HK-2 (cell line): ENCODE measurements around the gene CRAMP1.
"Not testable (repeated sequence)": the region's sequence is repeated elsewhere in the genome, so short reads cannot be mapped to it uniquely, and the experiment has no call there.

Source experiments
- DNase-seq: peaks from one replicate; pipeline ENCODE4 v3.0.0-alpha.2; 2018; ENCODE audit not compliant: unreplicated experiment

Gene CRAMP1, protein sequence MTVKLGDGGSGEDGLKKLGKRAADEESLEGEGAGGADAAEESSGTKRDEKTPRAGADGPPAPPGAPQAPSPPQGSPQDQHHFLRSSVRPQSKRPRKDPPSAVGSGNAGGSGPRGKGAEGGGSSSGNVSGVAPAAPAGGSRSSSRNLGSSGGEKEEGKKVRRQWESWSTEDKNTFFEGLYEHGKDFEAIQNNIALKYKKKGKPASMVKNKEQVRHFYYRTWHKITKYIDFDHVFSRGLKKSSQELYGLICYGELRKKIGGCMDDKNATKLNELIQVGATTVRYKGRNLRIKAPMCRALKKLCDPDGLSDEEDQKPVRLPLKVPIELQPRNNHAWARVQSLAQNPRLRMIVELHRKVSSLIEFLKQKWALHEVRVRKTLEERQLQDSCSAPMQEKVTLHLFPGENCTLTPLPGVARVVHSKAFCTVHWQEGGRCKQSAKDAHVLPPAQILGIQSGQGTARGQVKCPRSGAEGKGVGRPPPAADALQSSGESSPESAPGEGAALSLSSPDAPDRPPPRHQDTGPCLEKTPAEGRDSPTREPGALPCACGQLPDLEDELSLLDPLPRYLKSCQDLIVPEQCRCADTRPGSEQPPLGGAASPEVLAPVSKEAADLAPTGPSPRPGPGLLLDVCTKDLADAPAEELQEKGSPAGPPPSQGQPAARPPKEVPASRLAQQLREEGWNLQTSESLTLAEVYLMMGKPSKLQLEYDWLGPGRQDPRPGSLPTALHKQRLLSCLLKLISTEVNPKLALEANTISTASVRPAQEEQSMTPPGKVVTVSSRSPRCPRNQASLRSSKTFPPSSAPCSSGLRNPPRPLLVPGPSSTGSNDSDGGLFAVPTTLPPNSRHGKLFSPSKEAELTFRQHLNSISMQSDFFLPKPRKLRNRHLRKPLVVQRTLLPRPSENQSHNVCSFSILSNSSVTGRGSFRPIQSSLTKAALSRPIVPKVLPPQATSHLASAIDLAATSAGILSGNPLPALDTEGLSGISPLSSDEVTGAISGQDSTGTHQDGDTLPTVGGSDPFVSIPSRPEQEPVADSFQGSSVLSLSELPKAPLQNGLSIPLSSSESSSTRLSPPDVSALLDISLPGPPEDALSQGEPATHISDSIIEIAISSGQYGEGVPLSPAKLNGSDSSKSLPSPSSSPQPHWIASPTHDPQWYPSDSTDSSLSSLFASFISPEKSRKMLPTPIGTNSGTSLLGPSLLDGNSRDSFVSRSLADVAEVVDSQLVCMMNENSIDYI (N-terminal part only)

GRCh38 chr16:1612320-1613111 lies at the start of gene CRAMP1:
Gene CRAMP1, plus strand, starts transcription at chr16:1612360. Its CDS starts 2,280 bp downstream, at chr16:1614640.
- peak; percentile 33 for DNase-seq

- no peak for DNase-seq
Observed at GRCh38 chr16:1563786-1564185, 48.4 kb upstream of the CRAMP1 start.

GRCh38 chr16:1564325-1564724 lies 47.8 kb upstream of the CRAMP1 start:
- DNase-seq = no peak

DNA sequence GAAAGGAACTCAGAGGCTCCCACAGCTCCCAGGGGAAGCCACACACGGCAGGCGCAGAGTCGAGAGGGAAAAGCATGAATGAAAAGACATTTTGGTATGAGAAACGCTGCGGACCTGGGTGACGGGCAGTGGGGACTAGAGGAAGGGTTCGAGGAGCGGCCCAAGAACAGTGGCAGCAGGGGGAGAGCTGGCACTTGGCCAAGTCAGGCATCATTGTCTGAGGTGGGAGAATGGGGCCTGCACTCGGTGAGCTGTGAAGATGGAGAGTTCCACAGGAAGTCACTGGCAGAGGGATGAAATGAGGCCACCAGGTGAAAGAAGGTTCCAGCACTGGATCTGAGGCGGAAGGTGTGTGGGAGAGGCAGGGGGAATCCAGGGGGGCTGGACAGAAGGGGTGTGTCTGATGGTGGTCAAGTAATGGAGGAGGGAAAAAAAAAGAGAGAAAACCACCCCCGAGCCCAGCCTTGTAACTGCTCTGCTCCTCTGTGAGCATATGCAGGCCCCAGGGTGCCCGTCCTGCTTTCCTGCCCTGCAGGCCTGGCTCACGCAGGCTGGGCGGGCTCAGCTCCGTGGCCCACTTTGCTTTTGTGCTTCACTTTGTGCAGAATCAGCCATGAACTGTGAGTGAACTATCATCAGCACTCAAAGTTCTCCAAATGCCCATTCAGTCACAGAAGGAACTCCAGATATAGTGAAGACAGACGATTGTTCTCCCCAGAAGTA lies 46.9 kb upstream of the CRAMP1 start:
- DNase-seq = no peak

DNA sequence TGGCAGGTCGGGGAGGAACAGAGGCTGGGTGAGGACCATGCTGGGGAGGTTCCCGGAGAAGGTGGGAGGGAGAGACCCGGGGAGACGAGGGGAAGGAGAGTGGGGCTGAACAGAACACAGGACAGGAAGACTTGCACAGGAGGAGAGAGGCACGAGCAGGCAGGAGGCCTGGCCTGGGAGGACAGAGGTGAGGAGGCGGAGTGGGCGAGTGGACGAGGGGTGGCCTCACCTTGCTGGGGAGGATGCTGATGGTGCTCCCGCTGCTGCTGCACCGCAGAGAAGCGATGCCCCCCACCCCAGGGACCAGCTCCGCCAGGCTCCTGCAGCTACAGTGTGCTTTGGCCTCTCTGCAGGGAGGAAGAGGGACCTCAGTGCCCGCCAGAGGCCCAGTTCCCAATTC lies 44.2 kb upstream of the CRAMP1 start:
- DNase-seq = no peak

DNA sequence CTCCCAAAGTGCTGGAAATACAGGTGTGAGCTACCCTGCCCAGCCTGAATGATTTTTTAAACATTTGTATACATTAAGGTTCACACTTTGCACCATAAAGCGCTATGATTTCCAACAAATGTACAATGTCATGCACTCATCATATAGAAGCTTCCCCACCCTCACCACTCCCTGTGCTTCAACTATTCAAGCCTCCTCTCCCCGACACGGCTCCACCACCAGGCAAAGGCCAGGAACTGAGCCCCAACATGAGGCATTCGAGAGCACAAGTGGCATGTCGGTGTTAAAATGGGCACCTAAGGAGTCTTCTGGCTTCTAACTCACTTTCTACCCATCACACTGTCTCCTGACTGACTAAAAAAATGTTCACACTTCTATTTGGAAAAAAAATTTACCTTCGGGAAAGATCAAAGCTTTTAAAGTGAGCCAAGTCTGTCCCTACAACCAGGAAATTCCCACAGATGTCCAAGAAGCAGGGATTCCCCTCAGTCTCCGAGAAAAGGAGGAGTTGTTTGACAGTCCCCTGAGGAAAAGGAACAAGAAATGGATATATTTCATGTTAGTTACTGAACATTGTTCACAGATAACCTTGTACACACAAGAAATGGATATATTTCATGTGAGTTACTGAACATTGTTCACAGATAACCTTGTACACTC lies 41.0 kb upstream of the CRAMP1 start:
- no peak for DNase-seq

- DNase-seq = peak; percentile 44
Observed at GRCh38 chr16:1572673-1573072, 39.5 kb upstream of the CRAMP1 start.

DNA sequence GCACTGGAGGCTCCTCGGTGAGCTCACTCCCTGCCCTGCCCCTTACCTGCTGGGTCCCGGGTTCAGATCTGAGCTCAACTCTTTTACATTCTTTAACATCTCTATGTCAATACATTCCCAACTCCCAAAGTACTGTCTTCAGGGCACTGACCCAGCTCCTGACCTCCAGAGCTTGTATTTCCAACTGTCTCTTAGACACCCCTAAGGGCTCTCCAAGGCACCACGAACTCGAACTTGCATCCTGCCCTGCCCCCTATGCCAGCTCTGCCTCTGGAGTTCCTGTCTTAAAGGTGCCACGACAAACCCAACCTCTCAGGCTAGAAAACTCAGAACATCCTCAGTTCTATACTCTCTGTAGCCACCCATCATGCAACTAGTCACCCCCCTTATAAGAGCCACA lies 38.9 kb upstream of the CRAMP1 start:
- no peak for DNase-seq

DNA sequence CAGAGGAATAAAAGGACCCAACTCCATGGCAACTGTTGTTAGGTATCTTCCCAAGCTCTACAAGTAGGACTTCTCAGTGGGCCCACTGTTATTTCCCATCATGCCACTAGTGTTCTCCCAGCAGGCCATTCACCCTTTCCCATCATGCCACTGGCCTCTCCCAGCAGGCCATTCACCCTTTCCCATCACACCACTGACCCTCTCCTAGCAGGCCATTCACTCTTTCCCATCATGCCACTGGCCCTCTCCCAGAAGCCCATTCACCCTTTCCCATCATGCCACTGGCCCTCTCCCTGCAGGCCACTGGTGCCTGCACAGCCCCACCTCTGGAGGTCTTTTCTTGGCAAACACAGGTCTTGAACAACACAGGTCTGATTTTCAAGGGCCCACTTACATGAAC lies 36.6 kb upstream of the CRAMP1 start:
- DNase-seq = no peak

- DNase-seq = no peak
Observed at GRCh38 chr16:1579214-1579613, 32.9 kb upstream of the CRAMP1 start.

DNA sequence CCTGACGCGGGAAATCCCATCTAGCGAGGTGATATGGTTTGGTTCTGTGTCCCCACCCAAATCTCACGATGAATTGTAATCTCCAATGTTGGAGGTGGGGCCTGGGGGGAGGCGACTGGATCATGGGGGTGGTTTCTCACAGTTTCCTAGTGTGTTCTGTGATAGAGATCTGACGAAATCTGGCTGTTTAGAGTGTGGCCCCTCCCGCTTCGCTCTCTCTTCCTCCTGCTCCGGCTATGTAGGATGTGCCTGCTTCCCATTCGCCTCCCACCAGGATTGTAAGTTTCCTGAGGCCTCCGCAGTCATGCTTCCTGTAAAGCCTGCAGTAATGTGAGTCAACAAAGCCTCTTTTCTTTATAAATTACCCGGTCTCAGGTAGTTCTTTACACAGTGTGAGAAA lies 31.9 kb upstream of the CRAMP1 start:
- no peak for DNase-seq

DNA sequence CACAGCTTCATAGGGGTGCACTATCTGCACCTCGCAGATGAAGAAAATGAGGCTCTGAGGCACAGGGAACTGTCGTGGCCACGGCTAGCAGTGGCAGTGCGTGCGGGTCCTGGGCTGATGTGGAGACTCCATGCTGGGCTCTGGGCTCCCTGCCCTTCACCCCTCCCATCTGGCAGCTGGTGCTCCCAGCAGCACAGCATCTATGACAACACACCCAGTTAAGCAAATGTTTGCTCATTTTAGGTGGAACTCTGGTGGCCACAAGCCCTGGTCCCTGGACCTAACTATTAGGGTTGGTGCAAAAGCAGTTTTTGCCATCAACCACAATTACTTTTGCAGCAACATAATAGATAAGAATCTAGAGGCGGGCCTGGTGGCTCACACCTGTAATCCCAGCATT lies 31.2 kb upstream of the CRAMP1 start:
- no peak for DNase-seq

- no peak for DNase-seq
Observed at GRCh38 chr16:1581804-1582203, 30.4 kb upstream of the CRAMP1 start.

- DNase-seq = no peak
Observed at GRCh38 chr16:1583180-1583579, 29.0 kb upstream of the CRAMP1 start.

DNA sequence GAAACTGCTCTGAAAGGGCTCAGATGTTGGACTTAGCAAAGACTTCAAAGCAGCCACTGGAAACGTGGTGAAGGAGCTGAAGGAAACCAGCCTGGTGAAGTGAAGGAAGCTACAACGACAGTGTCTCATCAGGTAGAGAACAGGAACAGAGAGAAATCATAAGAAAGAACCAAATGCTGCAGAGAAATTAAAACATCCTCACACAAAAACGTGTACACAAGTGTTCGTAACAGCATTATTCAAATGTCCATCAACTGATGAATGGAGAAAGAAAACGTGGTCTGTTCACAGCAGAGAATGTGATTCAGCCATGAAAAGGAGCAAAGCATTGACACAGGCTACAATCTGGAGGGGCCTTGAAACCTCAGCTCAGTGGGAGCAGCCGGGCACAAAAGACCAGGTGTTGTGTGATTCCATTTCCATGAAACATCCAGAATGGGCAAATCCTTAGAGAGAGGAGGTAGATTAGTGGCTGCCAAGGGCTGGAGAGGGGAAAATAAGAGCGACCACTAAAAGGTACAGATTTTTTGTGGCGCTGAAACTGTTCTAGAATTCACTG lies 27.2 kb upstream of the CRAMP1 start:
- DNase-seq = no peak

- no peak for DNase-seq
Observed at GRCh38 chr16:1590366-1590765, 21.8 kb upstream of the CRAMP1 start.

DNA sequence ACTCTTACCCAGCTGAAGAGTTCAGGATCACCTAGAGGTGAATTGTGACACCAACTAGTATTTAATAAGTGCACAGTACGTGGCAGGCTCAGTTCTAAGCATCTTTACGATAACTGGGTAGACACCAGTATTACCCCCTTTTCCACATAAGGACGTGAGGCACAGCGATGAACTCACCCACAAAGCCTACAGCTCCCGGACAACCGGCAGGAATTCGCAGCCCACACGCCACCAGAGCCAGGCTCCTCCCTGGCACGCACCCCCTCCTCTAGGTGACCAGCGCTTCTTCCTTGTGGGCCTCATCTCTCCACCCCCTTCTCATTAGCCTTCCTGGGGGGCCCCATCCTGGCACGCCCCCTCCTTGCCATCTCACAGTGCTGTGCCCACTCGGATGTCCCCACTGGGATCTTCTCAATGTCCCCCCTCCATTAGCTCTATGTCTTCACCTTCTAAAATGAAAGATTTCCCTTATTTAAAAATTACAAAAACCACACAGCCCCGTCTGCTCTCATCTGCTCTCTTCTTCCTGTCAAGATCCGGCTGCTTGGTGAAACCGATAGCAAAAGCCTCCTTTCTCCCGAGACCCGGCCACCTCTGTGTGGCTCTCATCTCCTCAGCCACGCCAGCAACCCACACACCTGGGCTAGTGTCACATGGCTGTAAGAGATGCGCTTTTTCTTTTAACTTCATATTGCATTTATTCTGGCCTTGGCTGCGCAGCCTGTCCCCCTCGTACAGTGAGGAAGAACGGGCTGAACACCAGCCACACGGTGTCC lies 21.0 kb upstream of the CRAMP1 start:
- no peak for DNase-seq

- no peak for DNase-seq
Observed at GRCh38 chr16:1592446-1592845, 19.7 kb upstream of the CRAMP1 start.

DNA sequence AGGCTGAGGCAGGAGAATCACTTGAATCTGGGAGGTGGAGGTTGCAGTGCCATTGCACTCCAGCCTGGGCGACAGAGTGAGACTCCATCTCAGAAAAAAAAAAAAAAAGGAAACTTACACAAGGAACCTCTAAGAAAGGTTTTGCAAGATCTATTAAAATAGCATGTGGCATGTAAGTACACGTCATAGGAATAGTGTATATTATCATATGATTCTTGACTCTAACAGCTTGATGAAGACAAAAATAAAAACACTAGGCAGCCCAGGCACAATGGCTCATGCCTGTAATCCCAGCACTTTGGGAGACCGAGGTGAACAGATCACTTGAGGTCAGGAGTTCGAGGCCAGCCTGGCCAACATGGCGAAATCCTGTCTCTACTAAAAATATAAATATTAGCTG lies 16.6 kb upstream of the CRAMP1 start:
- DNase-seq = not testable (repeated sequence)
